Common myeloid progenitor, CD34-positive (primary cell): ENCODE data around the gene GSC2.

ENCODE experiments used
- CTCF ChIA-PET: fragments of 350-600 bp; sonication (Branson Sonifier 250); formaldehyde crosslinking; loops from one replicate; lab custom pipeline; 2021; ENCODE audit warnings: antibody characterized with exemption; lab: Charles Lee
- POLR2A ChIA-PET: fragments of 350-600 bp; sonication (Branson Sonifier 250); formaldehyde crosslinking; loops from one replicate; lab custom pipeline; 2021; ENCODE audit warnings: antibody characterized with exemption; lab: Charles Lee
- DNase-seq, 3 donors: peaks; one replicate each; pipeline versions ENCODE4 v3.0.0 to v3.0.0-alpha.2; 2013
- H3K27ac ChIP-seq, 2 experiments: 1 replicate in 1 of 2; 2 replicates in 1 of 2; pipeline ENCODE4 v1.7.0; 2013; ENCODE audit warnings: inconsistent platforms in 2 of 2, low read length in 2 of 2, mild to moderate bottlenecking in 2 of 2, low read depth in 1 of 2, moderate library complexity in 1 of 2; ENCODE audit not compliant: severe bottlenecking in 2 of 2, insufficient read depth in 1 of 2, poor library complexity in 1 of 2
- H3K27me3 ChIP-seq, 5 experiments: replicated peaks in 2 of 5; 1 replicate in 3 of 5; 2 replicates in 2 of 5; pipeline versions ENCODE4 v1.6.1 to v1.7.0; 2013; ENCODE audit warnings: low read length in 4 of 5, mild to moderate bottlenecking in 2 of 5, moderate library complexity in 2 of 5, inconsistent platforms in 1 of 5; ENCODE audit not compliant: insufficient read depth in 5 of 5, control insufficient read depth in 4 of 5
- H3K36me3 ChIP-seq, 4 experiments: 1 replicate in 2 of 4; 2 replicates in 2 of 4; pipeline versions ENCODE4 v1.6.1 to v1.7.0; 2013; ENCODE audit warnings: low read length in 3 of 4, control low read depth in 1 of 4, mild to moderate bottlenecking in 1 of 4; ENCODE audit not compliant: control insufficient read depth in 4 of 4, insufficient read depth in 4 of 4
- H3K4me1 ChIP-seq, 4 experiments: 1 replicate in 3 of 4; 2 replicates in 1 of 4; pipeline versions ENCODE4 v1.6.1 to v1.7.1; 2013; ENCODE audit warnings: low read length in 3 of 4, mild to moderate bottlenecking in 3 of 4, control low read depth in 1 of 4, inconsistent platforms in 1 of 4, moderate library complexity in 1 of 4; ENCODE audit not compliant: control insufficient read depth in 4 of 4, insufficient read depth in 4 of 4; ENCODE audit errors: control extremely low read depth in 1 of 4
- H3K4me3 ChIP-seq, 7 experiments: 1 replicate in 4 of 7; 2 replicates in 3 of 7; pipeline versions ENCODE4 v1.5.1 to v1.7.0; 2013; ENCODE audit warnings: mild to moderate bottlenecking in 7 of 7, low read length in 6 of 7, moderate library complexity in 6 of 7, inconsistent platforms in 2 of 7, low read depth in 2 of 7, control low read depth in 1 of 7; ENCODE audit not compliant: insufficient read depth in 4 of 7, control insufficient read depth in 1 of 7; ENCODE audit errors: extremely low read depth in 1 of 7
- H3K9me3 ChIP-seq, 5 experiments: 1 replicate in 4 of 5; 2 replicates in 1 of 5; pipeline versions ENCODE4 v1.6.1 to v1.7.1; 2013; ENCODE audit warnings: low read length in 4 of 5, mild to moderate bottlenecking in 2 of 5, inconsistent platforms in 1 of 5, low read depth in 1 of 5, moderate library complexity in 1 of 5; ENCODE audit not compliant: control insufficient read depth in 4 of 5, insufficient read depth in 2 of 5; ENCODE audit errors: control extremely low read depth in 1 of 5
- WGBS: methylation state at CpG from one replicate; pipeline ENCODE4 v1.1.5; 2013; ENCODE audit not compliant: insufficient coverage; 5-methylcytosine and 5-hydroxymethylcytosine counted together

GSC2 gene

GRCh38 chr22:19128009-19128401, 22.1 kb downstream of the GSC2 start:
- ChIA-PET CTCF (interaction anchor here (1.0 to 1.6 kb wide), 3 partner anchors 13 to 22 kb away, joined by 3 to 4 read pairs (median 3); no protein-coding TSS in a partner anchor), POLR2A (no interaction called here)
- peaks cover 4 to 13% (median 8%) of the 10 kb centered on the region in 4 experiments for H3K36me3 ChIP-seq
- H3K9me3 ChIP-seq, result no peaks in the 10 kb centered on the region
- H3K4me3 ChIP-seq, result no peak overlapping the region
- H3K27ac ChIP-seq, result no peak overlapping the region
- WGBS, result 100% methylated on average over 3 of the region's 7 CpGs
- no peak for DNase-seq
- peaks cover 0 to 2% (median 2%) of the 10 kb centered on the region in 4 experiments for H3K4me1 ChIP-seq
- peaks cover 0 to 2% (median 0%) of the 10 kb centered on the region in 5 experiments for H3K27me3 ChIP-seq

GRCh38 chr22:19127329-19128008, 22.6 kb downstream of the GSC2 start:
- H3K9me3 ChIP-seq, result no peaks in the 10 kb centered on the region
- CTCF ChIA-PET, result interaction anchor here (1.0 to 1.6 kb wide), 3 partner anchors 12 to 22 kb away, joined by 3 to 4 read pairs (median 3); no protein-coding TSS in a partner anchor
- POLR2A ChIA-PET, result no interaction called here
- DNase-seq, result no peak
- H3K27ac ChIP-seq, result no peak overlapping the region
- peaks cover 0 to 2% (median 0%) of the 10 kb centered on the region in 5 experiments for H3K27me3 ChIP-seq
- WGBS, result 96% methylated on average over 15 of the region's 16 CpGs
- H3K4me1 ChIP-seq, result peaks cover 0 to 7% (median 7%) of the 10 kb centered on the region in 4 experiments
- no peak overlapping the region for H3K4me3 ChIP-seq
- H3K36me3 ChIP-seq, result peaks cover 3 to 8% (median 6%) of the 10 kb centered on the region in 4 experiments

GRCh38 chr22:19126309-19127273, 23.5 kb downstream of the GSC2 start:
- Histone ChIP-seq H3K27ac (no peak overlapping the region), H3K9me3 (no peaks in the 10 kb centered on the region), H3K36me3 (peaks cover 0 to 5% (median 2%) of the 10 kb centered on the region in 4 experiments), H3K4me3 (no peak overlapping the region), H3K27me3 (peaks cover 0 to 2% (median 0%) of the 10 kb centered on the region in 5 experiments), H3K4me1 (peaks cover 0 to 8% (median 8%) of the 10 kb centered on the region in 4 experiments)
- DNase-seq, result no peak
- POLR2A ChIA-PET, result no interaction called here
- CTCF ChIA-PET, result interaction anchor here (1.0 to 1.6 kb wide), 3 partner anchors 11 to 21 kb away, joined by 3 to 4 read pairs (median 3); partner anchors contain the start of gene ESS2
- 95% methylated on average over 16 of the region's 19 CpGs for WGBS

GRCh38 chr22:19125474-19126308, 24.4 kb downstream of the GSC2 start:
- WGBS, result 92% methylated on average over 17 of the region's 21 CpGs
- ChIA-PET POLR2A (no interaction called here), CTCF (interaction anchor here (0.9 to 1.3 kb wide), 2 partner anchors 9 to 19 kb away, joined by 3 read pairs; partner anchors contain the start of gene ESS2)
- Histone ChIP-seq H3K27ac (no peak overlapping the region), H3K36me3 (no peaks in the 10 kb centered on the region), H3K4me1 (peaks cover 4 to 17% (median 16%) of the 10 kb centered on the region in 4 experiments), H3K4me3 (no peak overlapping the region), H3K27me3 (peaks cover 0 to 2% (median 0%) of the 10 kb centered on the region in 5 experiments), H3K9me3 (no peaks in the 10 kb centered on the region)
- no peak for DNase-seq

- whole genome bisulfite sequencing, result 95% methylated on average over 11 of the region's 11 CpGs
- POLR2A ChIA-PET, result no interaction called here
- no peak for DNase-seq
These were observed 25.1 kb downstream of the GSC2 start for GRCh38 chr22:19125011-19125410.

GRCh38 chr22:19124377-19124776, 25.7 kb downstream of the GSC2 start:
- Histone ChIP-seq H3K36me3 (peaks cover 0 to 7% (median 2%) of the 10 kb centered on the region in 4 experiments), H3K4me1 (peaks cover 4 to 30% (median 26%) of the 10 kb centered on the region in 4 experiments), H3K27me3 (peaks cover 0 to 2% (median 0%) of the 10 kb centered on the region in 5 experiments), H3K9me3 (no peaks in the 10 kb centered on the region), H3K4me3 (no peak overlapping the region), H3K27ac (no peak overlapping the region)
- POLR2A ChIA-PET, result no interaction called here
- 100% methylated on average over 3 of the region's 4 CpGs for WGBS
- CTCF ChIA-PET, result no interaction called here
- DNase-seq, result no peak

More at GRCh38 chr22:19125011-19125410, 25.1 kb downstream of the GSC2 start:
- Histone ChIP-seq H3K9me3 (no peaks in the 10 kb centered on the region), H3K27ac (no peak overlapping the region), H3K4me1 (peaks cover 4 to 24% (median 22%) of the 10 kb centered on the region in 4 experiments), H3K4me3 (no peak overlapping the region), H3K36me3 (peaks cover 0 to 3% (median 1%) of the 10 kb centered on the region in 4 experiments), H3K27me3 (peaks cover 0 to 2% (median 0%) of the 10 kb centered on the region in 5 experiments)
- CTCF ChIA-PET, result interaction anchor here (0.9 kb wide), 1 partner anchor 8 kb away, joined by 3 read pairs; no protein-coding TSS in a partner anchor
